Activated naive CD4-positive, alpha-beta T cell treated with anti-CD3 and anti-CD28 coated beads, Interleukin-2, amount 50 U/mL, for 24 hours (primary cell): ENCODE results near the gene BAIAP2.

Experiments
- H3K27ac Mint-ChIP-seq: one replicate; pipeline ENCODE4 v1.8.0; 2021; ENCODE audit warnings: mild to moderate bottlenecking, mixed read lengths
- H3K27me3 Mint-ChIP-seq: one replicate; pipeline ENCODE4 v1.8.0; 2021; ENCODE audit warnings: mixed read lengths
- H3K36me3 Mint-ChIP-seq: one replicate; pipeline ENCODE4 v1.8.0; 2021; ENCODE audit warnings: mixed read lengths
- H3K4me1 Mint-ChIP-seq: one replicate; pipeline ENCODE4 v1.8.0; 2021; ENCODE audit warnings: mixed read lengths
- H3K4me3 Mint-ChIP-seq: one replicate; pipeline ENCODE4 v1.8.0; 2021; ENCODE audit warnings: mild to moderate bottlenecking, mixed read lengths
- H3K9me3 Mint-ChIP-seq: one replicate; pipeline ENCODE4 v1.8.0; 2021; ENCODE audit warnings: mixed read lengths

Gene BAIAP2

GRCh38 chr17:81037798-81038733 lies 3.1 kb downstream of the BAIAP2 start:
- Mint-ChIP-seq H3K27ac (no peak overlapping the region), H3K4me3 (no peak overlapping the region), H3K27me3 (no peaks in the 10 kb centered on the region), H3K9me3 (no peaks in the 10 kb centered on the region), H3K36me3 (peaks cover 2% of the 10 kb centered on the region), H3K4me1 (peaks cover 20% of the 10 kb centered on the region)

GRCh38 chr17:81039096-81039495 lies 4.1 kb downstream of the BAIAP2 start:
- peaks cover 12% of the 10 kb centered on the region for H3K4me1 Mint-ChIP-seq
- no peak overlapping the region for H3K27ac Mint-ChIP-seq
- H3K36me3 Mint-ChIP-seq = peaks cover 2% of the 10 kb centered on the region
- H3K27me3 Mint-ChIP-seq = no peaks in the 10 kb centered on the region
- no peaks in the 10 kb centered on the region for H3K9me3 Mint-ChIP-seq
- H3K4me3 Mint-ChIP-seq = no peak overlapping the region

GRCh38 chr17:81039854-81040758 lies 5.2 kb downstream of the BAIAP2 start:
- H3K4me3 Mint-ChIP-seq = no peak overlapping the region
- peaks cover 11% of the 10 kb centered on the region for H3K4me1 Mint-ChIP-seq
- no peaks in the 10 kb centered on the region for H3K27me3 Mint-ChIP-seq
- H3K27ac Mint-ChIP-seq = no peak overlapping the region
- peaks cover 2% of the 10 kb centered on the region for H3K36me3 Mint-ChIP-seq
- H3K9me3 Mint-ChIP-seq = no peaks in the 10 kb centered on the region

- Mint-ChIP-seq H3K4me3 (no peak overlapping the region), H3K4me1 (peaks cover 8% of the 10 kb centered on the region), H3K27ac (no peak overlapping the region), H3K9me3 (no peaks in the 10 kb centered on the region), H3K27me3 (no peaks in the 10 kb centered on the region), H3K36me3 (peaks cover 2% of the 10 kb centered on the region)
These were observed 5.9 kb downstream of the BAIAP2 start for GRCh38 chr17:81040791-81041337.

GRCh38 chr17:81042606-81043005 lies 7.7 kb downstream of the BAIAP2 start:
- no peaks in the 10 kb centered on the region for H3K9me3 Mint-ChIP-seq
- H3K27me3 Mint-ChIP-seq = no peaks in the 10 kb centered on the region
- no peak overlapping the region for H3K27ac Mint-ChIP-seq
- no peaks in the 10 kb centered on the region for H3K4me1 Mint-ChIP-seq
- no peak overlapping the region for H3K4me3 Mint-ChIP-seq
- H3K36me3 Mint-ChIP-seq = no peaks in the 10 kb centered on the region

- H3K27me3 Mint-ChIP-seq = no peaks in the 10 kb centered on the region
- H3K9me3 Mint-ChIP-seq = no peaks in the 10 kb centered on the region
- H3K36me3 Mint-ChIP-seq = no peaks in the 10 kb centered on the region
- no peaks in the 10 kb centered on the region for H3K4me1 Mint-ChIP-seq
- no peak overlapping the region for H3K27ac Mint-ChIP-seq
- no peak overlapping the region for H3K4me3 Mint-ChIP-seq
These were observed 8.4 kb downstream of the BAIAP2 start for GRCh38 chr17:81043319-81043724.

- Mint-ChIP-seq H3K36me3 (no peaks in the 10 kb centered on the region), H3K9me3 (no peaks in the 10 kb centered on the region), H3K4me1 (no peaks in the 10 kb centered on the region)
These were observed 8.9 kb downstream of the BAIAP2 start for GRCh38 chr17:81043725-81044427.

GRCh38 chr17:81044428-81044763 lies 9.4 kb downstream of the BAIAP2 start:
- no peaks in the 10 kb centered on the region for H3K27me3 Mint-ChIP-seq
- H3K4me3 Mint-ChIP-seq = no peak overlapping the region
- no peaks in the 10 kb centered on the region for H3K36me3 Mint-ChIP-seq
- H3K4me1 Mint-ChIP-seq = peaks cover 4% of the 10 kb centered on the region
- no peaks in the 10 kb centered on the region for H3K9me3 Mint-ChIP-seq
- no peak overlapping the region for H3K27ac Mint-ChIP-seq

More at GRCh38 chr17:81043725-81044427, 8.9 kb downstream of the BAIAP2 start:
- Mint-ChIP-seq H3K27me3 (no peaks in the 10 kb centered on the region), H3K27ac (no peak overlapping the region), H3K4me3 (no peak overlapping the region)

- Mint-ChIP-seq H3K9me3 (no peaks in the 10 kb centered on the region), H3K4me1 (peaks cover 6% of the 10 kb centered on the region), H3K27me3 (no peaks in the 10 kb centered on the region), H3K4me3 (no peak overlapping the region), H3K36me3 (no peaks in the 10 kb centered on the region), H3K27ac (no peak overlapping the region)
These were observed 10.0 kb downstream of the BAIAP2 start for GRCh38 chr17:81044764-81045589.

- H3K36me3 Mint-ChIP-seq = no peaks in the 10 kb centered on the region
- H3K27ac Mint-ChIP-seq = no peak overlapping the region
These were observed 10.7 kb downstream of the BAIAP2 start for GRCh38 chr17:81045590-81046095.

GRCh38 chr17:81046132-81046769 lies 11.3 kb downstream of the BAIAP2 start:
- Mint-ChIP-seq H3K9me3 (no peaks in the 10 kb centered on the region), H3K4me1 (peaks cover 6% of the 10 kb centered on the region), H3K27me3 (no peaks in the 10 kb centered on the region), H3K4me3 (no peak overlapping the region), H3K27ac (no peak overlapping the region), H3K36me3 (no peaks in the 10 kb centered on the region)

More at GRCh38 chr17:81045590-81046095, 10.7 kb downstream of the BAIAP2 start:
- Mint-ChIP-seq H3K27me3 (no peaks in the 10 kb centered on the region), H3K4me3 (no peak overlapping the region), H3K4me1 (peaks cover 6% of the 10 kb centered on the region), H3K9me3 (no peaks in the 10 kb centered on the region)

- no peaks in the 10 kb centered on the region for H3K27me3 Mint-ChIP-seq
- no peaks in the 10 kb centered on the region for H3K36me3 Mint-ChIP-seq
- H3K9me3 Mint-ChIP-seq = no peaks in the 10 kb centered on the region
- no peak overlapping the region for H3K27ac Mint-ChIP-seq
- H3K4me1 Mint-ChIP-seq = peaks cover 6% of the 10 kb centered on the region
- no peak overlapping the region for H3K4me3 Mint-ChIP-seq
These were observed 11.9 kb downstream of the BAIAP2 start for GRCh38 chr17:81046770-81047359.

GRCh38 chr17:81048827-81049371 lies 13.9 kb downstream of the BAIAP2 start:
- Mint-ChIP-seq H3K9me3 (no peaks in the 10 kb centered on the region), H3K36me3 (no peaks in the 10 kb centered on the region), H3K4me3 (peak overlapping the region; percentile 23), H3K27me3 (no peaks in the 10 kb centered on the region), H3K27ac (no peak overlapping the region), H3K4me1 (peaks cover 6% of the 10 kb centered on the region)
